Panc1 (cell line): ENCODE results near the gene DHX36. TPM values are rescaled to one million over a fixed set of nuclear protein-coding genes. Genes with fewer than 3 reads are reported as not detected.

Experiments
- ATAC-seq: fragments of 200-7000 bp; cut with Tn5 transposase; 2 replicates; pipeline ENCODE4 v1.9.1; 2020; ENCODE audit warnings: mild to moderate bottlenecking, moderate library complexity
- BruUV-seq: library from RNA; stranded (reverse); fragments of 400-500 nt; replicated peaks from 2 replicates; lab custom pipeline; 2021; lab: Mats Ljungman, UMichigan
- CTCF ChIA-PET: fragments of 300-600 bp; sonication (Branson Sonifier 250); formaldehyde crosslinking; loops from one replicate; lab custom pipeline; 2022; ENCODE audit warnings: antibody characterized with exemption; lab: Charles Lee
- POLR2A ChIA-PET: fragments of 300-600 bp; sonication (Branson Sonifier 250); formaldehyde crosslinking; loops from one replicate; lab custom pipeline; 2022; ENCODE audit warnings: antibody characterized with exemption; lab: Charles Lee
- DNase-seq: peaks from one replicate; pipeline ENCODE4 v3.0.0-alpha.2; 2010; ENCODE audit warnings: low read depth, low spot score
- H3K27ac ChIP-seq: 2 replicates; pipeline ENCODE4 v1.5.1; 2011; ENCODE audit warnings: mild to moderate bottlenecking, low read length, inconsistent platforms
- H3K27me3 ChIP-seq: fragments of 200-500 bp; sonication (Bioruptor generic); 2 replicates; pipeline ENCODE4 v1.6.0; 2014; ENCODE audit warnings: low read length, inconsistent platforms; ENCODE audit not compliant: control insufficient read depth, insufficient read depth
- H3K36me3 ChIP-seq: fragments of 200-500 bp; sonication (Bioruptor generic); 2 replicates; pipeline ENCODE4 v1.5.1; 2014; ENCODE audit warnings: inconsistent platforms, mild to moderate bottlenecking, low read length, moderate library complexity; ENCODE audit not compliant: control insufficient read depth, insufficient read depth
- H3K4me1 ChIP-seq: 2 replicates; pipeline ENCODE4 v1.5.1; 2011; ENCODE audit warnings: inconsistent platforms, mild to moderate bottlenecking, low read length, moderate library complexity; ENCODE audit not compliant: control insufficient read depth, insufficient read depth
- H3K4me3 ChIP-seq, 2 experiments: 2 replicates each; pipeline ENCODE4 v1.5.1; 2011 to 2012; ENCODE audit warnings: low read depth in 2 of 2, low read length in 2 of 2, mild to moderate bottlenecking in 2 of 2, inconsistent platforms in 1 of 2, moderate library complexity in 1 of 2
- H3K9me3 ChIP-seq: fragments of 200-500 bp; sonication (Bioruptor generic); 2 replicates; pipeline ENCODE4 v1.5.1; 2014; ENCODE audit warnings: low read depth, mild to moderate bottlenecking, inconsistent platforms, low read length, moderate library complexity; ENCODE audit not compliant: control insufficient read depth, insufficient read depth
- POLR2AphosphoS5 ChIP-seq: IDR thresholded peaks from 2 replicates; pipeline ENCODE4 v1.6.1; 2012; ENCODE audit warnings: mild to moderate bottlenecking, low read depth, low read length, moderate library complexity
- SIN3A ChIP-seq: IDR thresholded peaks from 2 replicates; pipeline ENCODE4 v1.6.1; 2012; ENCODE audit warnings: low read depth, mild to moderate bottlenecking, low read length, moderate library complexity, borderline replicate concordance; ENCODE audit not compliant: insufficient read depth
- TCF7L2 ChIP-seq: IDR thresholded peaks from 2 replicates; pipeline ENCODE4 v1.6.1; 2011; ENCODE audit warnings: mild to moderate bottlenecking, low read depth, low read length, inconsistent platforms
- in situ Hi-C: cut with HindIII; loops from 2 replicates; pipeline ENCODE4 v1.10.0; 2016; ENCODE audit warnings: low sequenced_read_pairs, low pct_unique_long_range_greater_than_20kb
- intact Hi-C: fragments of 100-400 bp; cut with micrococcal nuclease; formaldehyde crosslinking; loops from one replicate; pipeline ENCODE4 v1.10.0; 2022; ENCODE audit not compliant: unreplicated experiment
- total RNA-seq: library from RNA; stranded (reverse); gene quantifications from one replicate; pipeline ENCODE4 v1.2.1, GENCODE V29; 2021; ENCODE audit not compliant: unreplicated experiment
- TF ChIP-seq, protein P1 (sequence below): fragments of 450-650 bp; IDR thresholded peaks from 2 replicates; pipeline ENCODE4 v1.5.1; 2017; ENCODE audit warnings: mild to moderate bottlenecking
- TF ChIP-seq, protein P2 (sequence below), 2 experiments: IDR thresholded peaks; 2 replicates each; pipeline ENCODE4 v1.6.1; 2011 to 2012; ENCODE audit warnings: low read depth in 2 of 2, control low read depth in 1 of 2, low read length in 1 of 2, mild to moderate bottlenecking in 1 of 2, moderate library complexity in 1 of 2; ENCODE audit not compliant: insufficient read depth in 1 of 2

The DHX36 gene
- total RNA-seq, 1 experiment from 2014 or later, result 74.3 TPM

DNA sequence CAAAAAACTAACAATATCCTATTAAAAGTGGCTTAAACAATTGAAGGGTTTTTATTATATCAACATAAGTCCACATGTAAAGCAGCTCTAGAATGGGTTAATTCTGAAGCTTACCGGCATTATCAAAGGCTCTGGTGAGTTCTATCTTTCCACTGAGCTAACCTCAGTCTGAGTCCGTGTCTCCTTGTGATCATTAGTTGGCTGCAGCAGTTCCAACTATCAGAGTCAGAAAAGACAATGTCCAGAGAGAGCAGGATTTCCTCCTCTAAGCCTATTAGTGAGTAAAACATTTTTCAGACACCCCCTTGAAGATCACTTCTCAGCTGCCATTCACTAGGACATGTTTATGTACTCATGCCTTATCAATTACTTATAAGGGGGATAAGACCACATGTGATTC is 49.9 kb downstream of the DHX36 start:
- no TSS peak for BruUV-seq
- Histone ChIP-seq H3K27ac (no peak overlapping the region), H3K4me3 (no peak overlapping the region), H3K27me3 (no peaks in the 10 kb centered on the region), H3K9me3 (no peaks in the 10 kb centered on the region), H3K36me3 (peaks cover 52% of the 10 kb centered on the region), H3K4me1 (no peaks in the 10 kb centered on the region)
- POLR2A ChIA-PET, result no interaction called here
- ATAC-seq (no peak), DNase-seq (no peak)
- no peak for TF ChIP-seq SIN3A
- CTCF ChIA-PET, result no interaction called here
- in situ Hi-C loops, result no loop called here
- intact Hi-C loops, result no loop called here

DNA sequence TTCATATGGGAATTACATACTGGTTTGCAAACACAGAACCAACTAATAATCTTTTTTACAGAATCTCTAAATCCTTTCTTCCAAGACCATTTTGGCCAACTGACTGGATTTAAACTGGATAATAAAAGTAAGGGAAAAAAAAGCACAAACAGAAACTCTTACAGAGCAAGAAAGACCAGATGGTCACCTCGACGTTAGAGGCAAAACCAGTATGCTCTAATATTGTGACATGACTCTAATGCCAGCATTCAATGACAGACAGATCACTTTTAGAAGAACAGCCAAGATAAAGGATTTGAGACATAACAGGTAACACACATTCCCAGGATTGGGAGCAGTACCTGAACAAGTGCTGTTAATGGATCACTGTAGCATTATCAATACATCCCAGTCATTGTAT is 50.9 kb downstream of the DHX36 start:
- TF ChIP-seq, protein P1, sequence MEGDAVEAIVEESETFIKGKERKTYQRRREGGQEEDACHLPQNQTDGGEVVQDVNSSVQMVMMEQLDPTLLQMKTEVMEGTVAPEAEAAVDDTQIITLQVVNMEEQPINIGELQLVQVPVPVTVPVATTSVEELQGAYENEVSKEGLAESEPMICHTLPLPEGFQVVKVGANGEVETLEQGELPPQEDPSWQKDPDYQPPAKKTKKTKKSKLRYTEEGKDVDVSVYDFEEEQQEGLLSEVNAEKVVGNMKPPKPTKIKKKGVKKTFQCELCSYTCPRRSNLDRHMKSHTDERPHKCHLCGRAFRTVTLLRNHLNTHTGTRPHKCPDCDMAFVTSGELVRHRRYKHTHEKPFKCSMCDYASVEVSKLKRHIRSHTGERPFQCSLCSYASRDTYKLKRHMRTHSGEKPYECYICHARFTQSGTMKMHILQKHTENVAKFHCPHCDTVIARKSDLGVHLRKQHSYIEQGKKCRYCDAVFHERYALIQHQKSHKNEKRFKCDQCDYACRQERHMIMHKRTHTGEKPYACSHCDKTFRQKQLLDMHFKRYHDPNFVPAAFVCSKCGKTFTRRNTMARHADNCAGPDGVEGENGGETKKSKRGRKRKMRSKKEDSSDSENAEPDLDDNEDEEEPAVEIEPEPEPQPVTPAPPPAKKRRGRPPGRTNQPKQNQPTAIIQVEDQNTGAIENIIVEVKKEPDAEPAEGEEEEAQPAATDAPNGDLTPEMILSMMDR, result no peak
- TF ChIP-seq POLR2AphosphoS5 (no peak), SIN3A (no peak), TCF7L2 (no peak)
- TF ChIP-seq, protein P2, sequence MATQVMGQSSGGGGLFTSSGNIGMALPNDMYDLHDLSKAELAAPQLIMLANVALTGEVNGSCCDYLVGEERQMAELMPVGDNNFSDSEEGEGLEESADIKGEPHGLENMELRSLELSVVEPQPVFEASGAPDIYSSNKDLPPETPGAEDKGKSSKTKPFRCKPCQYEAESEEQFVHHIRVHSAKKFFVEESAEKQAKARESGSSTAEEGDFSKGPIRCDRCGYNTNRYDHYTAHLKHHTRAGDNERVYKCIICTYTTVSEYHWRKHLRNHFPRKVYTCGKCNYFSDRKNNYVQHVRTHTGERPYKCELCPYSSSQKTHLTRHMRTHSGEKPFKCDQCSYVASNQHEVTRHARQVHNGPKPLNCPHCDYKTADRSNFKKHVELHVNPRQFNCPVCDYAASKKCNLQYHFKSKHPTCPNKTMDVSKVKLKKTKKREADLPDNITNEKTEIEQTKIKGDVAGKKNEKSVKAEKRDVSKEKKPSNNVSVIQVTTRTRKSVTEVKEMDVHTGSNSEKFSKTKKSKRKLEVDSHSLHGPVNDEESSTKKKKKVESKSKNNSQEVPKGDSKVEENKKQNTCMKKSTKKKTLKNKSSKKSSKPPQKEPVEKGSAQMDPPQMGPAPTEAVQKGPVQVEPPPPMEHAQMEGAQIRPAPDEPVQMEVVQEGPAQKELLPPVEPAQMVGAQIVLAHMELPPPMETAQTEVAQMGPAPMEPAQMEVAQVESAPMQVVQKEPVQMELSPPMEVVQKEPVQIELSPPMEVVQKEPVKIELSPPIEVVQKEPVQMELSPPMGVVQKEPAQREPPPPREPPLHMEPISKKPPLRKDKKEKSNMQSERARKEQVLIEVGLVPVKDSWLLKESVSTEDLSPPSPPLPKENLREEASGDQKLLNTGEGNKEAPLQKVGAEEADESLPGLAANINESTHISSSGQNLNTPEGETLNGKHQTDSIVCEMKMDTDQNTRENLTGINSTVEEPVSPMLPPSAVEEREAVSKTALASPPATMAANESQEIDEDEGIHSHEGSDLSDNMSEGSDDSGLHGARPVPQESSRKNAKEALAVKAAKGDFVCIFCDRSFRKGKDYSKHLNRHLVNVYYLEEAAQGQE (IDR thresholded peaks at IDR 0.05; ENCODE audit: insufficient read depth in 1 of 2, low read depth in 2 of 2, low read length in 1 of 2), result no peak
- Histone ChIP-seq H3K27me3 (no peaks in the 10 kb centered on the region), H3K9me3 (no peaks in the 10 kb centered on the region), H3K27ac (no peak overlapping the region), H3K4me1 (no peaks in the 10 kb centered on the region), H3K36me3 (peaks cover 50% of the 10 kb centered on the region), H3K4me3 (no peak overlapping the region)
- ATAC-seq (no peak), DNase-seq (no peak)
- no TSS peak for BruUV-seq
- ChIA-PET CTCF (no interaction called here), POLR2A (no interaction called here)
- intact Hi-C loops, result no loop called here
- in situ Hi-C loops, result no loop called here

DNA sequence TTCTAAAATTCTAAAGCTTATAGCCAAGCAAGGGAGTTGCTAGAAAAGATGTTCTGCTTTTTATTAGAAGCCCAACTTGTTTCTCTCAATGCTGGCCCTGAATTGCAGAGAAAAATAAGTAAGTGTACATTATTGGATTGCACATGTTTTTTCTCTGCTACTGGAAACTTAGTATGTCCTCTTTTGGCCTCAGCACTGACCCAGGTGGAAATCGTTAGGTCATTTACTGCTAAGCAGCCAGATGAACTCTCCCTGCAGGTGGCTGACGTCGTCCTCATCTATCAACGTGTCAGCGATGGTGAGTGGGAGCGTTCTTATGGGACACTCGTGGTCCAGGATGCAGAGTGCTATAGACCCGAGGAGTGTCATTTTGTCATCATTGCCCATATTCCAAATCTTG is 69.8 kb downstream of the DHX36 start:
- in situ Hi-C loops (no loop called here), intact Hi-C loops (loop anchor here (5.0 to 10.0 kb wide), 3 partner anchors 157 to 1230 kb away; no protein-coding TSS in a partner anchor)
- Histone ChIP-seq H3K27ac (no peak overlapping the region), H3K36me3 (peaks cover 29% of the 10 kb centered on the region), H3K9me3 (no peaks in the 10 kb centered on the region), H3K4me3 (no peak overlapping the region), H3K4me1 (no peaks in the 10 kb centered on the region), H3K27me3 (no peaks in the 10 kb centered on the region)
- no peak for DNase-seq
- CTCF ChIA-PET, result no interaction called here
- ATAC-seq, result no peak
- POLR2A ChIA-PET, result no interaction called here
- BruUV-seq, result no TSS peak
- TF ChIP-seq, protein P1, result no peak
- TF ChIP-seq POLR2AphosphoS5 (no peak), SIN3A (no peak), TCF7L2 (no peak)
- TF ChIP-seq, protein P2 (IDR thresholded peaks at IDR 0.05; ENCODE audit: insufficient read depth in 1 of 2, low read depth in 2 of 2, low read length in 1 of 2), result no peak
